GM18499 (cell line): ENCODE data around the gene ST6GALNAC6.

Experiments used
- ATAC-seq: cut with Tn5 transposase; IDR thresholded peaks from one replicate; pipeline ENCODE4 v1.9.1; 2021; ENCODE audit warnings: moderate number of reproducible peaks; ENCODE audit not compliant: insufficient read depth, unreplicated experiment

The ST6GALNAC6 gene

GRCh38 chr9:127918183-127919107 is 19.0 kb upstream of the ST6GALNAC6 start:
- no peak for ATAC-seq

GRCh38 chr9:127917603-127918002 is 18.2 kb upstream of the ST6GALNAC6 start:
- no peak for ATAC-seq

- ATAC-seq = no peak
Observed at GRCh38 chr9:127916720-127917581, 17.5 kb upstream of the ST6GALNAC6 start, which contains the start of gene ST6GALNAC4. TSS of gene ST6GALNAC4 (minus strand) at chr9:127917041. CDS start at chr9:127916419, 622 bp downstream.

DNA sequence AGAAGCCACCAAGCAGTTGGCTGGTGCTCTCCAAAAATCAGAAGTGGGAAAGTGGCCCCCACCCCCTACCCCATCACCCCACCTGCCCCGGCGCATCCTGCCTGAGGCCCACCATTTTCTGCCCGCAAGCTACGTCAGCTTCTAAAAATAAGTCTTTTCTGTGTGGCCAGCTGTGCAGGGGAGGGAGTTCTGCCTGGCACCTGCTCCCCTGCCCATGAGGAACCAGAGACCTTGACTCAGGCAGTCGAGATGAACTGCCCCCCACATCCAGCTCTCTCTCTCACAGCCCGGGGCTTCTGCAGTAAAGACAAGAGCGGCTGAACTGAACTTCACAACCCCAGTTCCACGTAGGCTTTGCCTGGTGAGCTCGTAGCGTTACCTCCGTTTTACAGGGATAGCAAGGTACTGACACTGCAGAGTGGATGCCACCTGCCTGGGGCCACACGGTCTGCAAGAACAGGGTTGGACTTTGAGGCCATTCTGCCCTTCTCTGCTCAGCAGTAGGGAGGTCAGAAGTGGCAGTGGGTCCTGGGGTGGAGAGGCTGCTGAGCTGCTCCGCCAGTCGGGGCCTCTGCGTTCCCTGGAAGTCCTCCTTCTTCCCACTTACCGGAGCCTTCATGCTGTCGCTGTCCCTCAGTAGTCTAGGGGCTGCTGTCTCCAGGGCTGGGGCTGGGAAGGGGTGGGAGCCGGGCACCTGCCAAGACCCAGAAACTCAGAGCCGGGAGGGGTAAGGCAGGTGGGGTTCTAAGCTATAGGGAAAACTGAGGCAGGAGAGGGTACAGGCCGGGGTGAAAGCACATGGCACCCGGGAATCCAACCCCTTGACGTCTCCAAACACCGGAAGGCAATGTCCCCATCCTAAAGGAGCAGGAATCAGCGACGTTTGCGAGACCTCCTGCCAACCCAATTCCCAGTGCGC is 16.7 kb upstream of the ST6GALNAC6 start:
- ATAC-seq = no peak

GRCh38 chr9:127915325-127915752 is 15.9 kb upstream of the ST6GALNAC6 start:
- no peak for ATAC-seq

DNA sequence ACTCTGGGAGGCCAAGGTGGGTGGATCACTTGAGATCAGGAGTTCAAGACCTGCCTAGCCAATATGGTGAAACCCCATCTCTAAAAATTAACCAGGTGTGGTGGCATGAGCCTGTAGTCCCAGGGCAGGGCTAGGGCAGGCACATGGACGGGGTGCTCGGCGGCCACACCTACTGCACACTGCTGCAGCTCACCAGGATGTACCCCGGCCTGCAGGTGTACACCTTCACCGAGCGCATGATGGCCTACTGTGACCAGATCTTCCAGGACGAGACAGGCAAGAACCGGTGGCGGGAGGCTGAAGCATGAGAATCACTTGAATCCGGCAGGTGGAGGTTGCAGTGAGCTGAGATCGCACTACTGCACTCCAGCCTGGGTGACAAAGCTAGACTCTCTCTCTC is 14.3 kb upstream of the ST6GALNAC6 start:
- ATAC-seq = no peak

- ATAC-seq = no peak
Observed at GRCh38 chr9:127912882-127913281, 13.5 kb upstream of the ST6GALNAC6 start.

DNA sequence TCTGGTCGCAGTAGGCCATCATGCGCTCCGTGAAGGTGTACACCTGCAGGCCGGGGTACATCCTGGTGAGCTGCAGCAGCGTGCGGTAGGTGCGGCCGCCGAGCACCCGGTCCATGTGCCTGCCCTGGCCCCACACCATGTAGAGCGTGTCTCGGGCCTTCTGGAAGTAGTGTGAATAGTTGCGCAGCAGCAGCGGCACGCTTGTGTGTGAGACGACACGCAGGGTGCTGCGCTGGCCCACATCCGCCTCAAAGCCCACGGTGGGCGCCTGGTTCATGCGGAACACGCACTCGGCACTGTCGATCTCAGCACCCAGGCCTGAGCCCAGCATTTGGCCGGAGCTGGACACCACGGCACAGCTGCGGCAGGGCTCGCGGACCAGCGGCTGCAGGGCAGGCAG is 12.9 kb upstream of the ST6GALNAC6 start:
- ATAC-seq = no peak

DNA sequence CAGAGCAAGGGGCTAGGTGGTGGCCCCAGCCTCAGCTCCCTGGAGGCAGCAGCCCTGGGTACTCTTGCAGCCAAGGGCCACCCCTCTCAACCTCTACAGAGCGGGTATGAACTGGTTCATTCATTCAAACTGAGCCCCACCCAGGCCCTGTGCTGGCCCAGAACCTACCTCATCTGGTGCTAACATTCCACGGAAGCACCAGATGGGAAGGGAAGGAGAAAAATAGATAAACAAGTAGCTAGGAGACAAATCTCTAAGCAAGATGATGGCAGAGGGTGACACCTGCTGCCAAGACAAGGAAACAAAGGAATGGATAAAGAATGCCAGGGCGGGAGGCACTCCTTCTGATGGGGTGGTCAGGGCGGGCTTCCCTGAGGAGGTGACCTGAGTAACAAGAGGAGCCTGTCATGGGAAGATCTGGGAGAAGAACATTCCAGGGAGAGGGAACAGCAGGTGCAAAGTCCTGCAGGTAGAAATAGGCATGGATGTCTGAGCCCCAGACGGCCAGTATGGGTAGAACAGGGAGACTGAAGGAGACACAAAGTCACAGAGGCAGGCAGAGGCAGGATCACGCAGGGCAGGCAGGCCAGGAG is 11.3 kb upstream of the ST6GALNAC6 start:
- no peak for ATAC-seq

DNA sequence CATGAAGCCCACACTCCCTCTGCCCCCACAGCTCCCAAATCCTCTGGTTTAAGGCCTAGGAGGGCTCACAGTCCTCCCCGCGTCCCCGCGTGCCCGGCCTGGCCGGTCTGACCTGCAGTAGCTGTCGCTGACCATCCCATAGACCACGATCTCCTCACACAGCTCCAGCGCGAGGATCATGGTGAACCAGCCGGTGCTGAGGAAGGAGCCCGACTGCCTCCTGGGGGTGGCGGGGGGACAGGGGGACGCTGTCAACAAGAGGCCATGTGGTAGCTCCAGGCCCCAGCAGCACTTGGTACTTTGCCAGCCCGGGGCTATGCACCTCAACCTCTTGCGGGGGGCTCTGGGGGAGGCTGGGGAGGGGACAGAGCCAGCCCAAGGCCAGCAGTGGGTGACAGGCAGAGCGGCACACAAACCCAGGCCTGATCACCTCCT is 10.5 kb upstream of the ST6GALNAC6 start:
- ATAC-seq = no peak

DNA sequence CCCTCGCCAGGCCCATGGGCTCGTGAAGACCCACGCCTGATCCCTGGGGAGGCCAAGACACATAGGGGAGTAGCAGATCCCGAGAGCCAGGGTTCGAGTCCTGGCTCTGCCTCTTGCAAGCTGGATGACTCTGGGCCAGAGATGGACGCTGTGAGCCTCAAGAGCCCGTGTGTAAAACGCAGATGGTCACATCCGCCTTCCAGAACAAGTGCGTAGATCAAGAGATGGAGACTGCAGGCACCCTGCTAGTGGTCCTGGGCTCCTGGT is 9.2 kb upstream of the ST6GALNAC6 start:
- no peak for ATAC-seq

DNA sequence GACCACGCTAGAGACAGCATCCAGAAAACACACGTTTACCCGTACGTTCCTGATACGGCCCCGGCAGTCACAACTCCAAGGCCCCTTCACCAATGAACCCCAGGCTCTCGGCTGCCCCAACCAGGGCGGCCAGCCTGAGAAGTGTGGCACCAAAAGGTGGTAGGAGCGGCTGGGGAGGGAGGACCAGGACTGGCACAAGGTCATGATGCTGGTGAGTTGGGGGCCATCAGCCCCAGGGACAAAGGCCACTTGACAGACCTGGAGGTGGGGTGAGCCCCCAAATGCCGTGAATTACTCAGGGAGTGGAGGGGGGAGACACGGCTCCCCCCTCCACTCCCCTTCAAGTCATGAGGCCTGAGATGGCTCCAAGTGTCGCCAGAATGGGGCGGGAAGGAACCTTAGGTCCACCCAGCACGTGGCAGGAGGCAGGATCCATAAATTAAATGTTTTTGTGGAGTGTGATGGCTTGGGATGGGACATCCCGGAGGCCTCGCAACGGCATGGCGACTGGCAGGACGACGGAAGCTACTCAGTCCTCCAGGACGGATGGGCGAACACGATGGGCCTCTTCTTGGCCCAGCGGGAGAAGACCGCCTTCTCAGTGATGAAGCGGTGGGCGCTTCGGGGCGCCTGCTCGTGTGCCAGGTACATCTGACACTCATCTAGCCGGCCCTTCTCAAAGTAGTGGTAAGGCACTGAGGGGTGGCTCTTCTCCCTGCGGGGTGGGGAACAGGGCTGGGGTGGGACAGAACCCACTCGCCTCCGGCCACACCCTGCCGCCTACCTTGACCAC is 8.7 kb upstream of the ST6GALNAC6 start:
- ATAC-seq = no peak

GRCh38 chr9:127905788-127906191 is 6.4 kb upstream of the ST6GALNAC6 start:
- ATAC-seq = no peak

GRCh38 chr9:127905004-127905728 is 5.8 kb upstream of the ST6GALNAC6 start:
- ATAC-seq = no peak

GRCh38 chr9:127904561-127905003 is 5.2 kb upstream of the ST6GALNAC6 start:
- ATAC-seq = no peak

DNA sequence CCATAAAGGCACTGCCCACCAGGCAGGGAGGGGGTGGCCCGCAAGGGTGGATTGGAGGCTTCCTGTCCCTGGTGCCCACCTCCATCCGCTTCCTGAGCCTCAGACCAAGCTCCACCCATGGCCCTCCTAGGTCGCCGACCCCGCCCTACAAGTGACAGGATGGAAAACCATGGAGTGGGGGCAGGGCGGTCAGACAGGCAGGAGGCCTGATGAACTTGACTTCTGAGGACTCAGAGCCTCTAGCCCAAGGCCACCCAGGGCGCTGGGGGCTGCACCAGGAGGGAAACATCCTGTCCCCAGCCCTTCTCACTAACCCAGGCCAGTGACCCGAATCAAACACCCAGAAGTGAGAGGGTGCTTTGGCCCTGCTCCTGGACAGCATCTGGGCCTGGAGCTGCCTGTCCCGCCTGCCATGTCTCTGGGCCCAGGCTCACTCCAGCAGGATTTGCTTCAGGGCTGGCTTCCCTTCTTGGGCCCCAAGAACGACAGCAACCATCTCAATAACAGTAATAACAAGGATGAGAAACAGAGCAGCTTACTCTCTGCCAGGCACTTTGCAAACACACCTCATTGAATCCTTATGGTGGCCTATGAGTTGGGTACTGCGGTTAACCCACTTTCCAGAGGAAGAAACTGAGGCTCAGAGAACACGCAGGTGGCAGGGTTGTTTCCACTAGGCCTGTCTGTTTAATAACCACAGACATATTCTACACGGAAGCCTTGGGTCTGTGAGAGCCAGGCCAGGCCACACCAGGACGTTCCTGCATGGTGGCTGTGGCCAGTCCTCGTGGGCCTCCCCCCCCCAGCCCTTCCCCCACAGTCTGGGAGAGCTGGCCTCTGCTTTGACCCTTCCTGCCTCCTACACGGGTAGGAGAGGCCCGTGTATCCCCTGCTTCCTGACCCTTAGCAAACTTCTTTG is 4.4 kb upstream of the ST6GALNAC6 start:
- no peak for ATAC-seq

- ATAC-seq = no peak
Observed at GRCh38 chr9:127898433-127899127, 823 bp downstream of the ST6GALNAC6 start.
